ENCODE results near the gene APBA1. TPM values are rescaled to one million over a fixed set of nuclear protein-coding genes. Genes with fewer than 3 reads are reported as not detected.
A peak's percentile ranks its signal among the peaks of the same experiment; 100 is the strongest.

The APBA1 gene
- total and polyA plus RNA-seq, 2 donors (not counting 3 experiments of a cell fraction or from before 2014, with no cell fraction given) = 6.1 to 11.3 TPM

- intact Hi-C loops (cut with micrococcal nuclease) = no loop called here
- POLR2A ChIA-PET = no interaction called here
Measured at GRCh38 chr9:69637193-69637816, 34.9 kb downstream of the APBA1 start.

More at GRCh38 chr9:69637193-69637816, 34.9 kb downstream of the APBA1 start:
- BruUV-seq (replicated peaks) = no TSS peak
- TF ChIP-seq EZH2 (IDR thresholded peaks at IDR 0.05; ENCODE audit: borderline replicate concordance, low read depth, low read length, severe bottlenecking) (no peak), POLR2AphosphoS5 (IDR thresholded peaks at IDR 0.05; ENCODE audit: insufficient read depth, low read depth, low read length) (no peak), POLR2A (IDR thresholded peaks at IDR 0.05; ENCODE audit: low read depth, low read length) (no peak), JUN (IDR thresholded peaks at IDR 0.05; ENCODE audit: borderline replicate concordance, insufficient read depth, insufficient read length, low read depth) (no peak), MYC (IDR thresholded peaks at IDR 0.05; ENCODE audit: low read depth, low read length) (no peak), GATA2 (IDR thresholded peaks at IDR 0.05; ENCODE audit: insufficient read depth, insufficient read length, low read depth, low read length) (no peak), MAX (IDR thresholded peaks at IDR 0.05; ENCODE audit: insufficient read depth, insufficient read length) (no peak), FOS (IDR thresholded peaks at IDR 0.05; ENCODE audit: borderline replicate concordance, insufficient read depth, low read length) (no peak), CTCF (IDR thresholded peaks at IDR 0.05; ENCODE audit: extremely low read depth in 1 of 2, insufficient read depth in 1 of 2, low read depth in 1 of 2, low read length in 2 of 2) (no peak)
- dilution Hi-C loops (cut with MboI; ENCODE audit: extremely low pct_ligation_motif_present, low sequenced_read_pairs) = no loop called here
- H3K27ac ChIP-seq (ENCODE audit: insufficient read depth, low read depth, low read length) = peak overlapping the region; percentile 53
- no peaks in the 10 kb centered on the region for H4K20me1 ChIP-seq (replicated peaks; ENCODE audit: control insufficient read depth, extremely low read depth, insufficient read depth, low read length)
- no peaks in the 10 kb centered on the region for H3K9me3 ChIP-seq (replicated peaks; ENCODE audit: control insufficient read depth, insufficient read depth, low read length)
- FAIRE-seq = no peak
- H3K4me1 ChIP-seq (ENCODE audit: control insufficient read depth, extremely low read depth, insufficient read depth, low read length) = peaks cover 9% of the 10 kb centered on the region
- H3K9me1 ChIP-seq (replicated peaks; ENCODE audit: control insufficient read depth, extremely low read depth, insufficient read depth, low read length) = no peaks in the 10 kb centered on the region
- CTCF ChIA-PET = interaction anchor here (1.2 to 1.9 kb wide), 3 partner anchors 9 to 32 kb away, joined by 3 to 5 read pairs (median 5); no protein-coding TSS in a partner anchor
- H3K4me3 ChIP-seq (replicated peaks in 1 of 3; ENCODE audit: insufficient read depth in 1 of 3, low read depth in 1 of 3, low read length in 3 of 3) = no peak overlapping the region
- H3K79me2 ChIP-seq (ENCODE audit: control insufficient read depth, insufficient read depth, low read length) = no peaks in the 10 kb centered on the region
- DNase-seq (ENCODE audit: low read depth, low spot score) = no peak
- no peak overlapping the region for H3K4me2 ChIP-seq (ENCODE audit: insufficient read depth, low read length)
- H3K9ac ChIP-seq (replicated peaks; ENCODE audit: extremely low read depth, insufficient read depth, low read length) = no peak overlapping the region
- H3K36me3 ChIP-seq (ENCODE audit: control insufficient read depth in 2 of 2, extremely low read depth in 1 of 2, insufficient read depth in 2 of 2, low read length in 2 of 2) = no peaks in the 10 kb centered on the region
- no peaks in the 10 kb centered on the region for H3K27me3 ChIP-seq (ENCODE audit: control insufficient read depth in 2 of 2, insufficient read depth in 2 of 2, low read length in 2 of 2)
- no peak overlapping the region for H2AFZ ChIP-seq (ENCODE audit: low read depth, low read length)
